Fibroblast of skin of abdomen (primary cell): ENCODE results near the gene MICALL1.

ENCODE experiments used
- DNase-seq: peaks from one replicate; pipeline ENCODE4 v3.0.0-alpha.2; 2013

Gene MICALL1

GRCh38 chr22:37983860-37984791, 78.0 kb downstream of the MICALL1 start, which contains the start of gene SOX10:
SOX10 (minus strand) TSS chr22:37984555; CDS start chr22:37983784, 771 bp downstream.
- DNase-seq: no peak

GRCh38 chr22:37985050-37985585, 79.0 kb downstream of the MICALL1 start:
- no peak for DNase-seq

DNA sequence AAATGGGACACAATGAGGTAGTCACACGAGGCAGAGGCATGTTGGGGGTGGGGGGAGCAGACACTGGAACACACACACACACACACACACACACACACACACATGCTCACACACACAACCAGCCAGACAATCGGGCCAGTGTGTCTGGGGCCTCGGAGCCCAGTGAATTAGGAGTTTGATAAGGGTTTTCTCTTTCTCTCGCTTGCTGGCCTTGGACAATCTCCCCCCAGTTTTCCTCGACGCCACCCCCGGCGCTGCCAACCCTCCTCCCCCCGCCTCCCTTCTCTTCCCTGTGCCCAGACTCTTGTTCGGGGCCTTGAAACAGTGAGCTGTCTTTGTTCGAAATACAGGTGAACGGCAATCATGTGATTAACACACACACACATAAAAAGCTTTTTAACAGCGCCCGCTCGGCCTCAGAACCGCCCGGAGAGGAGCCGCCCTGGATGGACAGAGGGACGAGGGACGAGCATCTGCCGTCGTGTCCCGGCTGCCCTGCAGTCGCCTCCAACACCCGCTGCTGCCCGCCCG, 79.7 kb downstream of the MICALL1 start:
- DNase-seq: no peak

DNA sequence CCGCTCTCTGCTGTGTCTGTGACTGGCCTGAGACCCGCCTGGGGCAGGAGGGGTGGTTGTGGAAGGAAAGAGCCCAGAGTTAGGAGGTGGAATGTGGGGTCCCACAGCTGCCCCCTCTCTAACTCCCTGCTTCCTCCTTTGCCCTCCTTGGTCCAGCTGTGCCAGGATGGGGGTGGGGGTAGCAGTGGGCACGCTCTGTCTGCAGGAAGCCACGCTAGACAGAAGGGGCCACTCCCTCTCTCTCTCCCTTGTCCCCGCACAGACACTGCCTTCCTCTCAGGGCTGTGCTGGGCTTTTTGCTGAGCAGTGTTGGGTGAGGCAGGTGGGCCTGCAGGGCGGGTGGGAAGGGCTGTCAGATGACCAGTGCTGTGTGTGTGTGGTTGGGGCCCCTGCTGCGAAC, 80.3 kb downstream of the MICALL1 start:
- no peak for DNase-seq

DNA sequence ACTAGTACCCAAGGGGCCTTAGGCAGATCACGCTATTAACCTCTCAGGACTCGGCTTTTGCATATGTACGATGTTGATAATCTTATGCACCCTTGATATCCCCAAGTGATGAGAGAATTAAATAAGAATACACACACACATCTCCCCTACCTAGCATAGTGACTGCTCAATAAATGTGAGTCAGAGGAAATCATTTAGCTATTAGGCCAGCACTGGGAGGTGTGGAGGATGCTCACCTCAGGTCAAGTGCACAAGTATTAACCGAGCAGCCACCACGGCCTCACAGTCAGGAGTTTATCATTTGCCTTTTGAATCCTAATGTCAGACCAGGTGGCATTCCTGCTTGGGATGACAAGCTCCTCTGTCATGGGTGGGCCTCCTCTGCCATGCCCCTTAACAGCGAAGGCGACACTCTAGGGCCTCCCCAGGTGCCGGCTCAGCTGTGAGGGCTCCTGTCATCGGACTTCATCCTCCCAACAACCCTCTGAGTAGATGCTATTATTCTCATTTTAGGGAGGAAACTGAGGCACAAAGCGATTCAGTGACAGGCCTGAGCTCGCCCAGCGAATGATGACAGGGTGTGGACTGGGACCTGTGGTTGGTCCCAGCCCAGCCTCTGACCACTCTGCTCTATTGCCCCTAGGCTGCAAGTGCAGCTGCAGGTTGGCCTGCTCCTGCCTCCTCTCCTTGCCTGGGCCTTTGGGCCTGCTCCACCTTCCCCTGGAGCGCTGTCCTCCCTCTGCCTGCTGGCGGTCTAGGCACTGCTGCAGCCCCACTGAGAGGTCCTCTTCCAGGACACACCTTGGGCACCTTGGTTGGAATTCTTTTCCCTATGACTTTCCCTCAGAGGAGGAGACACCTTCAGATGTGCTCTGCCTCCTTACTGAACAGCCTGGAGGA, 83.3 kb downstream of the MICALL1 start:
- no peak for DNase-seq

DNA sequence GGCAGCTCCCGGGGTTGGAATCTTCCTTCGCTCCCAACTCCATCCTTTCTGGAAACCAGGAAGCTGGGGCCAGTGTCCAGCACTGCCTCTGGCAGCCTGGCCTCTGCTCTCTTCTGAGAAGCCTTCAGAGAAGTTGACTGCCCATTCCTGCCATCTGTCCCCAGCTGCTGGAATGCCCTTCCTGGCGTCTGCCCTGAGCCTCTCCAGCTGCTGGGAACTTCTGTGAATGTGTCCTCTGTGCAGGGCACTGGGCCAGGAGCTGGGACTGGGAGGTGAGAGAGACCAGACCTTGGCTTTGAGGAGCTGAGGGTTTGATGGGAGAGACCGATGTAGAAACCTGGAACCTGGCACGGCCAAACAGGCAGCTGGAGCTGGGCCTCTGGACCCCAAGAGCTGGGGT, 84.2 kb downstream of the MICALL1 start:
- no peak for DNase-seq

DNA sequence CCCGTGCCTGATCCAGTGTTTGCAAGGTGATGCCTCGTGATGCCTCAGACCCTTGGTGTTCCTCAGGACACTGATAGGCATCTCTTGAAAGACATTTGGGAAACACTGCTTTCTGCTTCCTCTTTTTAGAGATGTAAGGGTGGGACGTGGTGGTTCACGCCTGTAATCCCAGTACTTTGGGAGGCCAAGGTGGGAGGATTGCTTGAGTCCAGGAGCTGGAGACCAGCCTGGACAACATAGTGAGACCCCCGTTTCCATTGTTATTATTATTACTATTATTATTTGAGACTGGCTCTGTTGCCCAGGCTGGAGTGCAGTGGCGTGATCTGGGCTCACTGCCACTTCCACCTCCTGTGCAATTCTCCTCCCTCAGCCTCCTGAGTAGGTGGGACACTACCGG, 84.8 kb downstream of the MICALL1 start:
- DNase-seq: no peak

DNA sequence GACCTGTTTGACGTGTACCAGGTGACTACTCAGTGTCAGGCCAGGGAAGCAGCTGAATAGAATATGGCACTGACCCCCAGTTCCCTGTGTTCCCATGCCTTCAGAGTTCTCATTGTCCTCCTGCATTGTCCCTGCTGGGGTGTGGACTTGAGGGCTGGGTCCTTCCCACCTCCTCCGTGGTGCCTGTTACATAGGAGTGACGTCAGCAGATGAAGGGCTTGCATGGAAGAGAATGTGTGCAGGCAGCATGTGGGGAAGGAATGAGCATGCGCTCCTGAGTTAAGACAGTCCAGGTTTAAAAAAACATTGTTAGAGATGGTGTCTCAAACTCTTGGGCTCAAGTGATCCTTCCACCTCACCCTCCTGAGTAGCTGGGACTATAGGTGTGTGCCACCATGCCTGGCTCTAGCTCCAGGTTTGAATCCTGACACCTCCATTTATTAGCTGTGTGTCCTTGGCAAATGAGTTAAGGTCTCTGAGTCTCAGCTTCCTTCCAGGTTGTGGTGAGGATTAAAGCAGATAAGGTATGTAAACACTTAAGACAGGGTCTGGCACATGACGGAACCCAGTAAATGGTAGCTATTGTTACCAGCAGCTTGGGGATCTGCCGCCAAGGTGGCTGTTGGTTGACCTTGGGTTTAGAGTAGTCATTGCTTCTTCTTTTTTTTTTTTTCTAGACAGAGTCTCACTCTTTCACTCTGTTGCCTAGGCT, 85.8 kb downstream of the MICALL1 start:
- DNase-seq: no peak
